OCI-LY1 (cell line): ENCODE results near the gene WDHD1.

ENCODE experiments used
- CTCF ChIP-seq: fragments of 200-600 bp; sonication (generic), shearing (Covaris generic); IDR thresholded peaks from 2 replicates; pipeline ENCODE4 v1.5.1; 2017; ENCODE audit warnings: mild to moderate bottlenecking, antibody characterized with exemption, low read length, moderate library complexity, mixed read lengths
- EZH2 ChIP-seq: fragments of 200-600 bp; sonication (generic), shearing (Covaris generic); IDR thresholded peaks from 2 replicates; pipeline ENCODE4 v1.8.0; 2017; ENCODE audit warnings: borderline replicate concordance, mixed run types, mild to moderate bottlenecking, antibody characterized with exemption, low read length, moderate library complexity, mixed read lengths

- TF ChIP-seq CTCF (no peak), EZH2 (no peak)
Observed at GRCh38 chr14:54936816-54937215, 90.1 kb downstream of the WDHD1 start.
